Right renal pelvis (tissue), 4 donors: ENCODE data around the gene IMPA2. TPM values are rescaled to one million over a fixed set of nuclear protein-coding genes. Genes with fewer than 3 reads are reported as not detected.

Experiments
- DNase-seq, 4 donors: peaks; one replicate each; pipeline ENCODE4 v3.0.0-alpha.2; 2013; ENCODE audit warnings: low read depth in 4 of 4, low spot score in 3 of 4, missing footprints in 1 of 4
- polyA plus RNA-seq, 4 donors: library from polyadenylated mRNA; unstranded; fragments of 120-200 nt; gene quantifications; one replicate each; pipeline ENCODE4 v1.2.1, GENCODE V29; 2013; ENCODE audit not compliant: insufficient read length in 4 of 4

The IMPA2 gene
- polyA plus RNA-seq, 4 donors: 79.2 to 124 (median 94.7) TPM

- no peak for DNase-seq
These were observed 62.5 kb downstream of the IMPA2 start for GRCh38 chr18:12043811-12044210.

DNA sequence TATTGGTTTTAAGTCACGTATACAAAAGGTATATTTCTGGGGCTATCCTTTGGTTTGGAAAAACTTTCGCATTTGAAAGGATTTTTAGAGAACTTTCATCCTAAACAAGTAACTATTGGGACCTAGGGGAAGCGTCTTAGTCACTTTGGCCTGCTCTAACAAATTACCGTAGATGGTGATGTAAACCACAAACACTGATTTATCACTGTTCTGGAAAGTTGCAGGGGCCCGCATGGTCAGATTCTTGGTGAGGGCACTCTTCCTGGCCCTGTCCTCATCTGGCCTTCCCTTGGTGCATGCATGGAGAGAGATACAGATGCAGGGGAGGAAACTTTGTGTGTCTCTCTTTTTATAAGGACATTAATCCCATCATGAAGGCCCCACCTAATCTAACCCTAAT, 63.3 kb downstream of the IMPA2 start:
- no peak for DNase-seq

DNA sequence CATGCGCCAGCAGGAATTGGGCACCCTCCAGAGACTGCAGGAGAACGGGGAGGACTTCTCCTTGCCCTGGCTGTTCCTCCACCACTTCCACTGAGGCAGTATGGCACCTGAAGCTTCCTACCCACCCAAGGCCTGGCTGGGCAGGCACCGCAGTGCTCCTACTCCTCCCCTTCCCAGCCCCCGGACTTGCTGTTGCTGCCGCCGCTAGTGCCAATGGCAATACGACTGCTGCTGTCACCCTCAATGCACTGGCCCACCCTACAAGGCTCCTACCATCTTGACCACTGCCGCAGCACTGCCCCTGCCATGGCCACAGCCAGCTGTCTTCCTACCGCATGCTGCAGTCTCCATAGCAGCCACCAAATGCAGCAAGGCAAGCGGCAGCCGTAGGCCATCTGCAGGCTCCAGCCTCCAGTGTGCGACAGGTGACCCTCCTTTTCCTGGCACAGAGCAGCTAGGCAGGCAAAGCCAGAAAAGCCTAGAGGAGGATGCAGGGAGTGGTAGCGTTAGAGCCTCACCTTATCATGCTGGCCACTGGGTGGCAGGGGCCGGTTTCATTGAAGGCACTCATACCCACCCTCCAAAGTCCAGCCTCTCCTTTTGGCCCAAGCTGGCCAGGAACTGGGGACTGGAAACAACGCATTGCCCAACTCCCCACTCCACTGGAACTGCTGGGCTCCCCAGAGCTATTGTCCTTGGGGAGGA, 64.9 kb downstream of the IMPA2 start:
- DNase-seq: no peak

GRCh38 chr18:12046751-12047335, 65.5 kb downstream of the IMPA2 start:
- DNase-seq: no peak

DNA sequence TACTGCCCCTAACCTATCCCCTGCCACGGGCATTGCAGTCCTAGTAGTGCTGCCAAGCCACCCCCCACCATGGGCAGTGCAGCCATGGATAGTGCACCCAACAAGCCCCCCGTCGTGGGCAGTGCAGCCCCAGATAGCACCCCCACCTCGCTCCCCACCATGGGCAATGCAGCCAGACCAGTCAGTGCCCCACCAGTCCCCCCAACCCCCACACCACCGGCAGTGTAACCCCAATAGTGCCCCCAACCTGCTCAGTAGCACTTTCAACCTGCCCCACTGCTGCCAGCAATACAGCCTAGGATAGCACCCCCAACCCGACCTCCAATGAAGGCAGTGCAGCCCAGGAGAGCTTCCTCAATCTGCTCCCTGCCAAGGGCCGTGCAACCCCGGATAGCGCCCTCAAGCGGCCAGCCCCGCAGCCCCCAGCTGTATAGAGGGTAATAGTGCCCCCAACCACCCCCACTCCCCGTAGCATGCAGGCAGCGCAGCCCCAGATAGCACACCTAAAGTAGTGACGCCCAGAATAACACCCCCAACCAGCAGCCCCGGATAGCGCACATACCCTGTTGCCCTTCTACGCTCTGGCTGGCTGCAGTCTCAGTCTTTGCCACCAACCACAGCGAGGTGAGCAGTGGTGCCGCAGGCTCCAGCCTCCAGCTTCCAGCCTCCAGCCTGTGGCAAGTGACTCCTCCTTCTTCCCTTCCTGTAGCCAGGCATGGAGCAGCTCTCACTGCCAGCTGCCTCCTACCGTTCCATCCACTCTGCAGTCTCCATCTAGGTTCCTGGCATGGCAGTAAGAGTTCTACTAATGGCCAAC, 66.9 kb downstream of the IMPA2 start:
- no peak for DNase-seq

DNA sequence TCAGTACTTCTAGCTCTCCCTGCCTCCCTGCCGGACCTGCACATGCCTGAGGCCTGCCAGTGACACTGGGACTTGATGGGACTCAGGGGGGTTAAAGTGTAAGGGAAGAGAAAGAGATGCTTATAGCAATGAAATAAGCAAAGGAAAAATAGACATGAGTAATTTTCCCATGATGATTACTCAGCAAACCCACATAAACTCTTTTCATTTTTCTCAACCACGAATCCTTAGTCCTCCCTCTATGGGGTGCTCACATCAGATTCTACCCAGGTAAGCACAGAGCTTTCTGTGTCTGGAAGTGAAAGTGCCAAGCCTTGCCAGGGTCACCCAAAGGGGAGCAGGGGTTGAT, 67.5 kb downstream of the IMPA2 start:
- no peak for DNase-seq

DNA sequence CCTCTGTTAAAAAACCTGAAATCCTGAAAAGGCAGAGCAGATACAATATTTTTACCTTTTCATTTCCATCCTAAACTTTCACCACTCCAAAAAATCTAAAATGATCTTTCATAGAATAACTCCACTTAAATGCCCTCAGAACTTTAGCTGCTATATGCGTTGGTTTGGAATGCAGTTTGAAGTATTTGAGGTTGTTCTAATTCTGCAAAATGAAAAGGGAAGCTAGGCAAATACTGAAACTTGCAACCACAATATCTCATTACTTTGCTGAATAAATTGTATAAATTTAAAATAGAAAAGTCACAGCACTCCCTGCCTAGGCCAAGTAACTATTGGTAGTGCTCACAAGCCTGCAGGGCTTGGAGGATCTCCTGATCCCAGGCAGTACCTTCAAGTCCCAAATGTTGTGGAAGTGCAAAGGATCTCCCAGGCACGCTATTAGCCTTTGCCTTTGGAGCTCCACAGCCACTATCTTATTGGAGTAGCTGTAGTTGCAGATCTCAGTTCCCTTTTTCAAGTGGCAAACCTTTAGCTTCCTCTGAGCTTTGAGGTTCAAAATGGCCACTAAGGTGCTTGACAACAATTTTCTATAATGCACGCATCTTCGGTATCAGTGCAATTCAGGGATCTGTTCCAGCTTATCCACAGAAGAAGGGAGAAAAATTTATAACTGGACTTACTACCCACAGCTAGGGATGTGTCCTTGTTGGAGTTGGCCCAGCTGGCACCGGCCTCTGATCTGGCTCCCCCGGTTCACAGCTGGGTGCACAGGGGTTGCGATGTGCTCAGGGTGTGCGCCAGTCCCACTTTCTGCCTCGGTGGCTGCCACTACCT, 68.9 kb downstream of the IMPA2 start:
- DNase-seq: no peak

GRCh38 chr18:12052866-12053265, 71.6 kb downstream of the IMPA2 start:
- no peak for DNase-seq

- DNase-seq: no peak
These were observed 72.0 kb downstream of the IMPA2 start for GRCh38 chr18:12053289-12053688.

DNA sequence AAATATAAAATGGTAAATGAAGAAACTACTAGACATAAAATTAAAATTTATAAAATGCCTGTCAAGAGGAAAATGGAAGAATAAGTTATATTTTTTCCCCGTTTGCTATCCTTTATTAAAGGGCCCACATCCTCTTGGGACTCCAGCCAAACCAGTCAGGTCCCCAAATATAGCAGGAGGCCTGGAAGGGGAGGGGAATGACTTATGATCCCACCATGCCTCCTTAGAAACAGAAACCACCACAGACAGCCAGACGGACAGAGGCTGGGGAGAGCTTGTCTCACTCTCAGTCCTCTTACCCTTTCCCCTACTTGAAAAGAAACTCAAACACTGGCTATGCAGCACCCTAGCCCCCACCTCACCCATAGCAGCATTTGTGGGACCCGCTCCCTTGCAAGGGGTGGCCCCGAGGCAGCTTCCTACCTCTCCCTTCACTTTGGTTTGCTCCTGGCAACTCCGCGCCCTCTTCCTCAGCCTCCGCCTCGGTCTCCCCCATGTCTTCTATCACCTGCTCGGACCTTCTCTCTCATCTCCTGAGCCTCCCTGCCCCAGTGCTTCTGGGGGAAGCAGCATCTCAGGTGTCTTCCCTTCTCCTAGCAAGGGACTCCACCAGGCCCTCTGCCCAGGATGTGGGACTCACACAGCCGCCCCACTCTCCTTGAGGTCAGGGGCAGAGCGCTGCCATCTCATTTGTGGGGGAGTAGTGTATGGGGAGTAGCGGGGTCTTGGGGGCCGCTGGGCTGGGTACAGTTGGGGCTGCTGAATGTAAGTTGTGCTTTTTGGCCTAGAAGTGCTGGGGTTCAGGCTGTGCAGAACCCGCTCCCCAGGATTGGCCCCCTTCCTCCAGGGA, 75.0 kb downstream of the IMPA2 start:
- no peak for DNase-seq

- no peak for DNase-seq
These were observed 75.6 kb downstream of the IMPA2 start for GRCh38 chr18:12056884-12057402.

DNA sequence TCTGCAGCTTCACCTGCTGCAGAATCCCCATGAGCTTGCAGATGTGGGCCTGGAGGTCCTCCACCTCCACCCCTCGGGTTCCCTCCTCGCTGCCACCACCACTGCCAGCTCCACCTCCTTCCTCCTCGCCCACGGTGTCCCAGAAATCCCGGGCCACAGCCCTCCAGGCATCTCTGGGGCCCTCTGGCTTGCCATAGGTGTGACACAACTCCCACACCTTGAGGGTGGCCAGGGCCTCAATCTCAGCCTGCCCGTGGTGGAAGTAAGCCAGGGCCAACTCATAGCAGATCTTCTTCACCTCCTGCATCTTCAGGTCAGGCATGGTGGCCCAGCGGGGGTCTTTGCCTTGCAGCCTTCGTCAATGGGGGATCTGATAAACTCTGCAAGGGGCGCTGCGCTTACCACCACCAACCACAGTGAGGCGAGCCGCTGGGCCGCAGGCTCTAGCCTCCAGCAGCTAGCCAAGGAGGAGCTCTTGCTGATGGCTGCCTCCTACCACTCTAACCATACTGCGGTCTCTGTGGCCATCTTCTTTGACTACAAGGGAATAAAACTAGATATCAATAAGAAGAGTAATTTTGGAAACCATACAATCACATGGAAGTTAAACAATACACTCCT, 76.2 kb downstream of the IMPA2 start:
- DNase-seq: no peak

GRCh38 chr18:12059334-12060181, 78.3 kb downstream of the IMPA2 start:
- DNase-seq: no peak

DNA sequence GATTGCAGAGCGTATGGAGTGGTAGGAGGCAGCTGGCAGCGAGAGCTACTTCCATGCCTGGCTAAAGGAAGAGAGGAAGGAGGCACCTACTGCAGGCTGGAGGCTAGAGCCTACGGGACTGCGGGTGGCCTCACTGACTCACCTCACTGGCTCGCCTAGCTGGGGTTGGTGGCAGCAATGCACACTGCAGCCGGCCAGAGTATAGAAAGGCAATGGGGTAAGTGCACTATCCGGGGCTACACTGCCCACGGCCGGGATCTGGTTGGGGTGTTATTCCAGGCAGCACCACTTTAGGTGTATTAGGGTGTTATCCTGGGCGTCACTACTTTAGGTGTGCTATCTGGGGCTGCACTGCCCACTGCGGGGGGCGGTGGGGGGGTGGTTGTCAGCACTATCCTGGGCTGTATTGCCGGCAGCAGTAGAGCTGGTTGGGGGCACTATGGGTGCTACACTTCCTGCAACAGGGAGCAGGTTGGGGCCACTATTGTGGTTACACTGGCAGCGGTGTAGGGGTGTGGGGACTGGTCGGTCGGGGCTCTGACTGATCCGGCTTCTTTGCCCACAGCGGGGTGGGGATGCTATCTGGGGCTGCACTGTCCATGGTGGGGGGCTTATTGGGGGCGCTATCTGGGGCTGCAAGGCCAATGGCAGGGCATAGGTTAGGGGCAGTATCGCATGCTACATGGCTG, 79.0 kb downstream of the IMPA2 start:
- DNase-seq: no peak

- DNase-seq: no peak
These were observed 80.4 kb downstream of the IMPA2 start for GRCh38 chr18:12061685-12062084.

DNA sequence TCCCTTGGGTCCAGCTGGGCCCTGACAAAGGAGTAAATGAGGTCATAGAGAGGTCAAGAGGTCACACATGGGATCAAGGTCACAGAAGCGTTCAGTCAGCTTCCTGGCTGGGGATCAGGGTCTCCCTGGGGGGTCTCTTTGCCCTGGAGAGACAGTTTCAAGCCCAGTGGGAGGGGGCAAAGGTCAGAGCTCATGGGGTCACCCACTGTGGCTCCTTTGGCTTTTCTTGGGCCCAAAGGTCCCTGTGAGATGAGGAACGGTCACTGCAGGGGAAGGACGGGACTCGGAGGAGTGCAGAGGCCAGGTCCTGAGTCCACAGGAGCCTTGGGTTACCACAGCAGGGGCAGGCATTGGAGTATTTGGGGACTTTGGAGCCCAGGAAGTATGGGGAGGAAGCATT, 81.7 kb downstream of the IMPA2 start:
- DNase-seq: no peak

DNA sequence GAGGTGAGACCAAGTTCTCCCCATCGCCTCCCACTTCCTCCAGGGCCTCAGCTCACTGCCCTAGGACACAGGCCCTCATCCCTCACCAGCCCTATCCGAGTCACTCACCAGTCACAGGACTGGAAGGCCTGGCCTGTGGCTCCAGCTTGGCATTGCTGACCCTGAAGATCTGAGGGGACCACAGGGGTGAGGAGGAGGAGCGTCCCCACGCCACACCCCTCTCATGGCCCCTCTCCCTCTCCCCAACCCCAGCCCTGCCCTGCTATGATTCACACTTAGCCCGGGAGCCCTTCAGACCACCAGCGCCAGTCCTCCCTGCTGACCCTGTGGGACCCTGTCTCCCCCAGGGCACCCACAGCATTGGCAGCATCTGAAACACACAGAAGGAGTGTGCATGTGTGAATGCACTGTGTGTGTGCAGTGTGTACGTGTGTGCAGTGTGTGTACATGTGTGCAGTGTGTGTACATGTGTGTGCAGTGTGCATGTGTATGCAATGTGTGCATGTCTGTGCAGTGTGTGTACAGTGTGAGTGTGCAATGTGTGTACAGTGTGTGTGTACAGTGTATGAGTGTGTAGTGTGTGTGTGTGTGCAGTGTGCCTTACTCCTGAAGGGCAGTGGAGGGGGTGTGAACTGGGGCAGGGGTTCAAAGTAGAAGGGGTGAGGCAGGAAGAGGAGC, 82.9 kb downstream of the IMPA2 start:
- no peak for DNase-seq
